ENCODE data around the gene SNRK.

- TF ChIP-seq EP300 (IDR thresholded peaks at IDR 0.05) (no peak), CTCF (IDR thresholded peaks at IDR 0.05) (no peak), POLR2A (IDR thresholded peaks at IDR 0.05) (no peak)
Measured at GRCh38 chr3:43369404-43370292, 83.3 kb downstream of the SNRK start.
